Cardiac muscle cell (in vitro differentiated cells and primary cell): ENCODE results near the gene PIK3C3. TPM values are rescaled to one million over a fixed set of nuclear protein-coding genes. Genes with fewer than 3 reads are reported as not detected.
A peak's percentile ranks its signal among the peaks of the same experiment; 100 is the strongest.

Experiments
- DNase-seq, 2 donors: peaks; one replicate each; pipeline versions ENCODE4 v3.0.0 to v3.0.0-alpha.2; 2010 to 2017; ENCODE audit warnings: low read depth in 1 of 2, low spot score in 1 of 2
- H3K27ac ChIP-seq: fragments of 200-600 bp; sonication (generic); 2 replicates; pipeline ENCODE4 v1.5.1; 2016
- H3K27me3 ChIP-seq: fragments of 200-600 bp; sonication (generic); 2 replicates; pipeline ENCODE4 v1.6.0; 2016; ENCODE audit warnings: control low read depth
- H3K36me3 ChIP-seq: fragments of 200-600 bp; sonication (generic); 2 replicates; pipeline ENCODE4 v1.5.1; 2016; ENCODE audit warnings: control low read depth
- H3K4me1 ChIP-seq: fragments of 200-600 bp; sonication (generic); 2 replicates; pipeline ENCODE4 v1.8.1; 2017; ENCODE audit warnings: low read depth, mild to moderate bottlenecking, mixed run types
- H3K4me3 ChIP-seq: fragments of 200-600 bp; sonication (generic); 2 replicates; pipeline ENCODE4 v1.5.1; 2016; ENCODE audit warnings: mild to moderate bottlenecking
- H3K9me3 ChIP-seq: fragments of 200-600 bp; sonication (generic); 2 replicates; pipeline ENCODE4 v1.5.1; 2017; ENCODE audit warnings: low read depth, mild to moderate bottlenecking, control low read depth
- CTCF ChIP-seq: IDR thresholded peaks from 2 replicates; pipeline ENCODE4 v1.5.1; 2012; ENCODE audit warnings: low read depth, mild to moderate bottlenecking, low read length
- polyA plus RNA-seq: library from polyadenylated mRNA; unstranded; fragments of >200 nt; fragmentation: Nextera tagmentation; extraction: Ambion mirVana; gene quantifications from 2 replicates; pipeline ENCODE4 v1.2.1, GENCODE V29; 2016
- total RNA-seq: library from RNA; depleted of rRNA; stranded (reverse); fragments of >200 nt; gene quantifications from 2 replicates; pipeline ENCODE4 v1.2.3, GENCODE V29; 2016

PIK3C3 gene
- total and polyA plus RNA-seq, 2 experiments from 2014 or later, result 29.6 to 36.8 TPM

GRCh38 chr18:42030586-42031182, 75.7 kb downstream of the PIK3C3 start:
- Histone ChIP-seq H3K9me3 (no peaks in the 10 kb centered on the region), H3K27ac (no peak overlapping the region), H3K4me1 (no peaks in the 10 kb centered on the region), H3K27me3 (no peaks in the 10 kb centered on the region), H3K4me3 (no peak overlapping the region), H3K36me3 (peaks cover 21% of the 10 kb centered on the region)
- peak; percentile 79 for TF ChIP-seq CTCF
- DNase-seq, result peak; percentile 41 to 61

DNA sequence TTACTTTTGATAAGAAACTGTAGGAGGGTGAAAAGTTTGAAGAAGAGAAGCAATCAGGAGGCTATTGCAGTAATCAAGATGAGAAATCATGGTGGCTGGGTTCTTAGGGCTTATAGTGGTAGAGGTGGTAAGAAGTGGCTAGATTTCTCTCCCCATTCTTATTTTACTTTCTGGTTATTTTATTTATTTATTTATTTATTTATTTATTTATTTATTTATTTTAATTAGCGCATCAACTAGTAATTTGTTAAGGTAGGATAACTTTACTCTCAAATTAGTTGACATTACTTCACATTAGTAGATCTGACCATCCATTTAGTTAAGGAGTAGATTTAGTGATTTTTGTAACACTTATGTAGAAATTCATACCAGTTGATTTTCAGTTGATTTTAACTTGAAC, 77.4 kb downstream of the PIK3C3 start:
- Histone ChIP-seq H3K9me3 (no peaks in the 10 kb centered on the region), H3K4me3 (no peak overlapping the region), H3K4me1 (no peaks in the 10 kb centered on the region), H3K36me3 (peaks cover 29% of the 10 kb centered on the region), H3K27ac (no peak overlapping the region), H3K27me3 (no peaks in the 10 kb centered on the region)
- DNase-seq, result no peak
- TF ChIP-seq CTCF, result no peak

DNA sequence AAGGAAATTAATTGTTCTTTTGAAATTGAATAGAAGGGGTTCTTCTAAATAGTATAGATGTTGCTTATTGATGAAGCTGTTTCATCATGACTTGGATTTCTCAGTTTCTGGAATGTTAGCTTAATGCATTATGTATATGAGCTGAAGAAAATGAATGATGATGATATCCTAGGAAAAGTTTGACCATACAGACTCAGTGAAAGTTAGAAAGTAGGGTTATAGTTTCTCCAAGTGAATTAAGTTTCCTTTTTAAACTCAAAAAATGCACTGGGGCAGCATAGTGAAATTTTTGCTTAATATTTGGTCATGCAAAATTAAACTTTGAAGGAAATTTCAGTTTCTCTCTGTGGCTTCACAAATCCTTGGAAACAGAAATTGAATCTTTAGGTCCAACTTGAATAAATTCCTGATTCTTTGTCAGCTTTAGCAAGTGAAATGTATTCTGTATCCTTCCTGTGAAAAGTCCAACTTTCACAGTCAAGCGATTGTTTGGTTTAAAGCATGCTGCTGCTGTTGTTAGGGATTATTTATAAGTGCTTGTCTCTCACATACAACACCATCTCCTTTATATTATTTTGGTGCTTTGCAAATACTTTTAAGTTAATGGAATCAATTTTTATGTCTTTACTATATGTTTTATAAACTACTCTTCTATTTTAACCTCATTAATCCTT, 78.2 kb downstream of the PIK3C3 start:
- Histone ChIP-seq H3K4me1 (no peaks in the 10 kb centered on the region), H3K9me3 (no peaks in the 10 kb centered on the region), H3K27me3 (no peaks in the 10 kb centered on the region), H3K4me3 (no peak overlapping the region), H3K27ac (no peak overlapping the region), H3K36me3 (peaks cover 31% of the 10 kb centered on the region)
- TF ChIP-seq CTCF, result no peak
- no peak for DNase-seq

DNA sequence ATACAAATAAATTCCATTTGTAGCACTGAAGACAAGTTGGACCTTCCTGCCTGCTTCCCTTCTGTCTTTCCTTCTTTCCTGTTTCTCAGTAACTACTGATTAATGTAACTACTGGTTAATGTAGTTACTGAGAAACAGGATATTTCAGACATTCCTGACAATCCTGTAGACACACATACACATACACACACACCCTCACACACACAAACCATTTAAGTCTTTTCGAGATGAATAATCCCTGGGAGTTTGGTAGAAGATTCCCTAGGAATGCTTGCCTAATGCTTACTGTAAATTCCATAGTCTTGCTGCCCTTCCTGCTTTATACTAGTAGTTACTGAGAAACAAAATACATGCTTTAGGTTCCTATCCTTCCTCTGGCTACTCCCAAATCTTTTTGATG, 83.9 kb downstream of the PIK3C3 start:
- no peak overlapping the region for H3K27ac ChIP-seq
- no peaks in the 10 kb centered on the region for H3K27me3 ChIP-seq
- no peaks in the 10 kb centered on the region for H3K9me3 ChIP-seq
- H3K4me1 ChIP-seq, result no peaks in the 10 kb centered on the region
- DNase-seq, result peak in 1 of 2 donors; percentile 88
- no peak for TF ChIP-seq CTCF
- H3K4me3 ChIP-seq, result no peak overlapping the region
- H3K36me3 ChIP-seq, result peaks cover 44% of the 10 kb centered on the region

GRCh38 chr18:42039396-42039795, 84.4 kb downstream of the PIK3C3 start:
- Histone ChIP-seq H3K4me3 (no peak overlapping the region), H3K36me3 (peaks cover 41% of the 10 kb centered on the region), H3K27me3 (no peaks in the 10 kb centered on the region), H3K4me1 (no peaks in the 10 kb centered on the region), H3K9me3 (no peaks in the 10 kb centered on the region), H3K27ac (no peak overlapping the region)
- TF ChIP-seq CTCF, result no peak
- no peak for DNase-seq
